GM23248 (cell line): Measurements from ENCODE around the gene SKP2.

Source experiments
- EZH2 ChIP-seq: fragments of 200-600 bp; sonication (generic); IDR thresholded peaks from 2 replicates; pipeline ENCODE4 v1.6.1; 2018; ENCODE audit warnings: antibody characterized with exemption, mild to moderate bottlenecking; ENCODE audit not compliant: insufficient read depth, poor library complexity, severe bottlenecking
- EZH2phosphoT487 ChIP-seq: fragments of 200-600 bp; sonication (generic); IDR thresholded peaks from 2 replicates; pipeline ENCODE4 v1.6.1; 2018; ENCODE audit warnings: antibody characterized with exemption, moderate library complexity, mild to moderate bottlenecking, low read depth; ENCODE audit not compliant: insufficient read depth

DNA sequence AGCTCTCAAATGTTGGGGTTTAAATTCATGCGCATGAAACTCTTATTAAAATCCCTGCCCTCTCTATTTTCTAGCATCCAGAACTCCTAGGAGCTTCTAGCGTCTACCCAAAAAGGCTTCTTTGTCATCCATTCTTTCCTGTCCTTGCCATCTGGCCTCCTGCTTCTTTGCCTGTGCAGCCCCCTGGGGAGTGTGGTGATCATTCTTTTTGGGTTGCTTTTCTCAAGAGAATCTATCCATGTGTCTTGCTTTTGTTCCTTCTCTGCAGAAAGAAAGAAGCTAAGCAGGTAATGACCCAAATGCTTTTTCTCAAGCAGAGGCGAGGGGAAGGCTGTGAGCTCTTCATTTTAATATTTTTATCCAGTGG is 26.6 kb downstream of the SKP2 start:
- TF ChIP-seq EZH2phosphoT487 (no peak), EZH2 (no peak)
